ENCODE results near the gene SHISA2.
A peak's percentile ranks its signal among the peaks of the same experiment; 100 is the strongest.

SHISA2 gene

GRCh38 chr13:26017932-26018665, 33.7 kb downstream of the SHISA2 start:
- DNase-seq (ENCODE audit: low read depth in 2 of 2) = no peak

GRCh38 chr13:26017196-26017921, 34.5 kb downstream of the SHISA2 start:
- DNase-seq (ENCODE audit: low read depth in 2 of 2) = no peak

- DNase-seq (ENCODE audit: low read depth in 2 of 2) = no peak
These were observed 35.6 kb downstream of the SHISA2 start for GRCh38 chr13:26016189-26016588.

GRCh38 chr13:26015271-26016125, 36.3 kb downstream of the SHISA2 start:
- DNase-seq (ENCODE audit: low read depth in 2 of 2) = no peak

GRCh38 chr13:26012995-26013394, 38.8 kb downstream of the SHISA2 start:
- DNase-seq (ENCODE audit: low read depth in 2 of 2) = no peak

GRCh38 chr13:26011996-26012821, 39.6 kb downstream of the SHISA2 start:
- peak; percentile 23 to 41 for DNase-seq (ENCODE audit: low read depth in 2 of 2)

GRCh38 chr13:26011208-26011573, 40.6 kb downstream of the SHISA2 start:
- DNase-seq (ENCODE audit: low read depth in 2 of 2) = no peak

GRCh38 chr13:26010487-26011207, 41.2 kb downstream of the SHISA2 start:
- no peak for DNase-seq (ENCODE audit: low read depth in 2 of 2)

GRCh38 chr13:26007261-26008125, 44.3 kb downstream of the SHISA2 start:
- no peak for DNase-seq (ENCODE audit: low read depth in 2 of 2)
